ENCODE data around the gene SMIM12.

SMIM12 gene

DNA sequence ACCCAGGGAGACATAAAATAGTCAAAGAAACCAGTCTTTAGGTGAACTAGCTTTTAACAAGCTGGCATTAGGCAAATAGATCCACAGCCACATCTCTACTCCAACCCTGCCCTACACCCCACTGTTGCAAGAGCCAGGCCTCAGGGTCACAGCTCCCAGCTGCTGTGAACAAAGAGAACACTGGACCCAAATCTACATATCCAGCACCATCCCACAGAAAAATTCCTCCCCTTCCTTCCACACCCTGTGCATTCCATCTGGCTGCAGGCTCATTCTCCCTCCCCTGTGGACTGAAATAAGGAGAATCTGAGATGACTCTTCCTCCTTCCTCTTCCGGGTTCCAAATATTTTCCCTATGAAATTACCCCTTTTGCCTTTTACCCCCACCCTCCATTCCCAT is 46.7 kb upstream of the SMIM12 start:
- Histone ChIP-seq H3K4me2 (ENCODE audit: low read length) (no peak overlapping the region), H3K4me3 (ENCODE audit: low read length) (no peak overlapping the region), H2AFZ (ENCODE audit: low read depth, low read length) (no peak overlapping the region), H3K27ac (ENCODE audit: low read length) (no peak overlapping the region), H3K9ac (ENCODE audit: low read length) (no peak overlapping the region), H3K27me3 (ENCODE audit: low read depth, low read length) (no peaks in the 10 kb centered on the region), H4K20me1 (ENCODE audit: insufficient read depth, low read length) (no peaks in the 10 kb centered on the region), H3K9me3 (ENCODE audit: insufficient read depth, low read length) (no peaks in the 10 kb centered on the region), H3K79me2 (ENCODE audit: low read length) (no peaks in the 10 kb centered on the region), H3K36me3 (replicated peaks; ENCODE audit: low read depth, low read length) (no peaks in the 10 kb centered on the region), H3K4me1 (ENCODE audit: low read length) (no peaks in the 10 kb centered on the region)
- TF ChIP-seq CTCF (IDR thresholded peaks at IDR 0.05; ENCODE audit: low read depth, low read length) = no peak
- TF ChIP-seq EZH2phosphoT487 (IDR thresholded peaks at IDR 0.05; ENCODE audit: low read depth) = no peak

DNA sequence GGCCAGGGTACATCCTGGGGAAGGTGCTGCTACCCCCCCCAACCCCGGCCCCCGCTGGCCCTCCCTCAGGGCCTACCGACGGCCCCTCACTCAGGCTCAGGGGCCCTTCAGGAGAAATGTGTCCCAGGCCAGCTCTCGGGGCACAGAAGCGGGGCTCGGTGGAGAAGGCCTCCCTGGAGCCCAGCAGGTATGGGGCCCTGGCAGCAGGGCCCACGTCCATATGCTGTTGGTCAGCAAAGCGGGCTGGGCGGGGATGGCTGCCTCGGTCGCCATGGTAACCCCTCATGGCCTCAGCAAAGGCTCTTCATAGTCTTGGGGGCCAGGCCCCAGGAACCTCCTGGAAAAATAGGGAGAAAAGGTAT is 45.5 kb upstream of the SMIM12 start:
- no peaks in the 10 kb centered on the region for H3K79me2 ChIP-seq (ENCODE audit: low read length)
- no peak overlapping the region for H2AFZ ChIP-seq (ENCODE audit: low read depth, low read length)
- no peaks in the 10 kb centered on the region for H4K20me1 ChIP-seq (ENCODE audit: insufficient read depth, low read length)
- H3K27me3 ChIP-seq (ENCODE audit: low read depth, low read length) = no peaks in the 10 kb centered on the region
- no peak overlapping the region for H3K4me3 ChIP-seq (ENCODE audit: low read length)
- H3K36me3 ChIP-seq (replicated peaks; ENCODE audit: low read depth, low read length) = no peaks in the 10 kb centered on the region
- no peak for TF ChIP-seq CTCF (IDR thresholded peaks at IDR 0.05; ENCODE audit: low read depth, low read length)
- no peaks in the 10 kb centered on the region for H3K9me3 ChIP-seq (ENCODE audit: insufficient read depth, low read length)
- no peak overlapping the region for H3K27ac ChIP-seq (ENCODE audit: low read length)
- H3K9ac ChIP-seq (ENCODE audit: low read length) = no peak overlapping the region
- no peaks in the 10 kb centered on the region for H3K4me1 ChIP-seq (ENCODE audit: low read length)
- no peak overlapping the region for H3K4me2 ChIP-seq (ENCODE audit: low read length)

DNA sequence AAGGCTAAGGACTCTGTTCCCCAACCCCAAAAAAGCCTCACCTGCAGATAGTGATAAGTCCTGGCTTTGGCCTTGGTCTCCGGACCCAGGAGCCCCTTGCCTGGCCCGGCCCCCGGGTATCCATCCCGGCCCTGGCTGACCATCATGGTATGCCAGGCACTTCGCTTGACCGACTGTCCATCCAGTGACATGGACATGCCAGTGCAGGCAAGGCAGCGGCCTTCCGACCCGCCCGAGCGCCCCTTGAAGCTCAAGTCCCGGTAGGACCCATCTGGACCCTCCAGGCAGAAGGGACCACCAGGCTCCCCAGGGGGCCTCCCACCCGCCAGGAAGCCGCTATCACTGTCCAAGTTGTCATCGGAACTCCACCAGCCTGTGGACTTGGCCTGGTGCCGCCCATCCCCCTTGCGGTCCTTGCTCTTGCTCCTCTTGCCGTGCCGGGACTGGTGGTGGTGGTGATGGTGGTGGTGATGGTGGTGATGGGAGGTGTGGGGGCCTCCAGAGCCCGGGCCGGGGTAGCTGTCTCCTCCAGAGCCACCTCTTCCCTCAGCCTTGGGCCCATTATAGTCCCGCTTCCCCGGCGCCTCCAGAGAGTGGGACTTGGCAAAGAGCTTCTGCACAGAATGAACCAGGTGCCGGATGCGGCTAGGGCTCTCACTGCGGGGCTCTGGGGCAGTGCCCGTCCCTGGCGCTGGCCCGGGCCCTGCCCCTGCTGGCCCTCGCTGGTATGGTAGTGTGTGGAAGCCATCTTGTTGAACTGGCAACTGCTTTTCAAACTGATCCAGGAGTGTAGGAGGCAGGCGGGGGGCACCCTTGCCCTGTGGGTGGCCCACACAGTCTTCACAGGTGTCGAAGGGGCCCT is 44.9 kb upstream of the SMIM12 start:
- TF ChIP-seq EZH2phosphoT487 (IDR thresholded peaks at IDR 0.05; ENCODE audit: low read depth) = no peak
- no peak for TF ChIP-seq CTCF (IDR thresholded peaks at IDR 0.05; ENCODE audit: low read depth, low read length)
- Histone ChIP-seq H3K4me1 (ENCODE audit: low read length) (no peaks in the 10 kb centered on the region), H4K20me1 (ENCODE audit: insufficient read depth, low read length) (no peaks in the 10 kb centered on the region), H3K9me3 (ENCODE audit: insufficient read depth, low read length) (no peaks in the 10 kb centered on the region), H3K27ac (ENCODE audit: low read length) (no peak overlapping the region), H3K4me3 (ENCODE audit: low read length) (no peak overlapping the region), H3K4me2 (ENCODE audit: low read length) (no peak overlapping the region), H3K27me3 (ENCODE audit: low read depth, low read length) (no peaks in the 10 kb centered on the region), H2AFZ (ENCODE audit: low read depth, low read length) (no peak overlapping the region), H3K9ac (ENCODE audit: low read length) (no peak overlapping the region), H3K36me3 (replicated peaks; ENCODE audit: low read depth, low read length) (no peaks in the 10 kb centered on the region), H3K79me2 (ENCODE audit: low read length) (no peaks in the 10 kb centered on the region)

DNA sequence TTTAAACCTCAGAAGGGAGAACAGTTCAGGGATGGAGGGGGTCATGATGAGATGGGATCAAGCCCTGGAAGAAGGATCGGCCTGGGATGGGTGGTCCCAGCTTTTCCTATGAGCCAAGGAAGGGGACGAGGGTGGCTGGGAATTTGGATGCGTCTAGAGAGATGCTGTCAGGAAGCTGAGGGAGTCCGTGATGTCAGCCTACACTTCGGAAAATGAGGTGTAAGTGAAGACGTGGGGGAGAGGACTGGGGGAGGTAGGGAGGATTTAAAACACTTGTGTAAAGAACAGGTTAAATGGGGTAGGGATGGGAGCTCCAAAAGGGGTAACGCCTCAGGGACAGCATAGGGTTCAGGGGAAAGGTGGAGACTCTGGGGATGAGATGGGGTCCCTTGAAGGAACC is 42.4 kb upstream of the SMIM12 start:
- Histone ChIP-seq H3K4me1 (ENCODE audit: low read length) (no peaks in the 10 kb centered on the region), H3K27ac (ENCODE audit: low read length) (no peak overlapping the region), H3K4me2 (ENCODE audit: low read length) (no peak overlapping the region), H3K9me3 (ENCODE audit: insufficient read depth, low read length) (no peaks in the 10 kb centered on the region), H2AFZ (ENCODE audit: low read depth, low read length) (no peak overlapping the region), H3K79me2 (ENCODE audit: low read length) (no peaks in the 10 kb centered on the region), H3K36me3 (replicated peaks; ENCODE audit: low read depth, low read length) (no peaks in the 10 kb centered on the region), H3K27me3 (ENCODE audit: low read depth, low read length) (no peaks in the 10 kb centered on the region), H4K20me1 (ENCODE audit: insufficient read depth, low read length) (no peaks in the 10 kb centered on the region), H3K9ac (ENCODE audit: low read length) (no peak overlapping the region), H3K4me3 (ENCODE audit: low read length) (no peak overlapping the region)
- TF ChIP-seq CTCF (IDR thresholded peaks at IDR 0.05; ENCODE audit: low read depth, low read length) (no peak), EZH2phosphoT487 (IDR thresholded peaks at IDR 0.05; ENCODE audit: low read depth) (no peak)

Data from OCI-LY3 (cell line).